Ishikawa (cell line): ENCODE data around the gene C1orf105.

Experiments
- CEBPB ChIP-seq: IDR thresholded peaks from 2 replicates; pipeline ENCODE4 v1.6.1; 2012
- CREB1 ChIP-seq: IDR thresholded peaks from 2 replicates; pipeline ENCODE4 v1.6.1; 2012; ENCODE audit warnings: low read depth
- EGR1 ChIP-seq: IDR thresholded peaks from 2 replicates; pipeline ENCODE4 v1.6.1; 2012
- EP300 ChIP-seq: IDR thresholded peaks from 2 replicates; pipeline ENCODE4 v1.6.1; 2012; ENCODE audit warnings: borderline replicate concordance
- FOXM1 ChIP-seq: IDR thresholded peaks from 2 replicates; pipeline ENCODE4 v1.6.1; 2012; ENCODE audit warnings: low read depth, borderline replicate concordance
- MAX ChIP-seq: IDR thresholded peaks from 2 replicates; pipeline ENCODE4 v1.6.1; 2012
- NFIC ChIP-seq: IDR thresholded peaks from 2 replicates; pipeline ENCODE4 v1.6.1; 2012
- RAD21 ChIP-seq: IDR thresholded peaks from 2 replicates; pipeline ENCODE4 v1.6.1; 2012; ENCODE audit warnings: low read depth
- TAF1 ChIP-seq: IDR thresholded peaks from 2 replicates; pipeline ENCODE4 v1.6.1; 2012; ENCODE audit warnings: low read depth, mild to moderate bottlenecking
- TCF12 ChIP-seq: IDR thresholded peaks from 2 replicates; pipeline ENCODE4 v1.6.1; 2012; ENCODE audit warnings: low read depth
- TEAD4 ChIP-seq: IDR thresholded peaks from 2 replicates; pipeline ENCODE4 v1.6.1; 2012
- YY1 ChIP-seq: IDR thresholded peaks from 2 replicates; pipeline ENCODE4 v1.6.1; 2012; ENCODE audit warnings: low read depth
- ZBTB7A ChIP-seq: IDR thresholded peaks from 2 replicates; pipeline ENCODE4 v1.6.1; 2012; ENCODE audit warnings: low read depth
- TF ChIP-seq, protein P1 (sequence below): IDR thresholded peaks from 2 replicates; pipeline ENCODE4 v1.6.1; 2012; ENCODE audit warnings: low read depth, mild to moderate bottlenecking
- TF ChIP-seq, protein P2 (sequence below): IDR thresholded peaks from 2 replicates; pipeline ENCODE4 v1.6.1; 2012

The C1orf105 gene

DNA sequence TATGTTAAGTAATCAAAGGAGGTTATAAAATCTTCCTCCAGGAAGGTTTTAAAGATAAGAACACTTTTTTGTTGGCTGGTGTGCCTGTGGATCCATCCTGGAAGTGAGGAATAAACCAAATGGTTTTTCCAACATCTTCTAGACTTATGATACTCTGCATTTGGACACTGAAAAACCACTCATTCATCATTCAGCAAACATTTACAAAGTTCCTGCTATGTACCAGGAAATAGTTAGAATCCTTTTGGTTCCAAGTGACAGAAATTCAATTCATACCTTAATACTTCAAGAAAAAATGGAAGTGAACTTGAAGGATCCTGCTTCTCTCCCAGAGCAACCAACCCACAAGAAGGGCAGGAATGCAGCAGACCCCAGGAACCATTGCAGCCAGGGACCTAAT lies 63.0 kb downstream of the C1orf105 start:
- TF ChIP-seq YY1 (no peak), CREB1 (no peak), NFIC (no peak), EP300 (no peak), TEAD4 (no peak), TCF12 (no peak), CEBPB (no peak), TAF1 (no peak), MAX (no peak), EGR1 (no peak), FOXM1 (no peak), ZBTB7A (no peak)
- TF ChIP-seq, protein P1, sequence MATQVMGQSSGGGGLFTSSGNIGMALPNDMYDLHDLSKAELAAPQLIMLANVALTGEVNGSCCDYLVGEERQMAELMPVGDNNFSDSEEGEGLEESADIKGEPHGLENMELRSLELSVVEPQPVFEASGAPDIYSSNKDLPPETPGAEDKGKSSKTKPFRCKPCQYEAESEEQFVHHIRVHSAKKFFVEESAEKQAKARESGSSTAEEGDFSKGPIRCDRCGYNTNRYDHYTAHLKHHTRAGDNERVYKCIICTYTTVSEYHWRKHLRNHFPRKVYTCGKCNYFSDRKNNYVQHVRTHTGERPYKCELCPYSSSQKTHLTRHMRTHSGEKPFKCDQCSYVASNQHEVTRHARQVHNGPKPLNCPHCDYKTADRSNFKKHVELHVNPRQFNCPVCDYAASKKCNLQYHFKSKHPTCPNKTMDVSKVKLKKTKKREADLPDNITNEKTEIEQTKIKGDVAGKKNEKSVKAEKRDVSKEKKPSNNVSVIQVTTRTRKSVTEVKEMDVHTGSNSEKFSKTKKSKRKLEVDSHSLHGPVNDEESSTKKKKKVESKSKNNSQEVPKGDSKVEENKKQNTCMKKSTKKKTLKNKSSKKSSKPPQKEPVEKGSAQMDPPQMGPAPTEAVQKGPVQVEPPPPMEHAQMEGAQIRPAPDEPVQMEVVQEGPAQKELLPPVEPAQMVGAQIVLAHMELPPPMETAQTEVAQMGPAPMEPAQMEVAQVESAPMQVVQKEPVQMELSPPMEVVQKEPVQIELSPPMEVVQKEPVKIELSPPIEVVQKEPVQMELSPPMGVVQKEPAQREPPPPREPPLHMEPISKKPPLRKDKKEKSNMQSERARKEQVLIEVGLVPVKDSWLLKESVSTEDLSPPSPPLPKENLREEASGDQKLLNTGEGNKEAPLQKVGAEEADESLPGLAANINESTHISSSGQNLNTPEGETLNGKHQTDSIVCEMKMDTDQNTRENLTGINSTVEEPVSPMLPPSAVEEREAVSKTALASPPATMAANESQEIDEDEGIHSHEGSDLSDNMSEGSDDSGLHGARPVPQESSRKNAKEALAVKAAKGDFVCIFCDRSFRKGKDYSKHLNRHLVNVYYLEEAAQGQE, result no peak
- TF ChIP-seq, protein P2, sequence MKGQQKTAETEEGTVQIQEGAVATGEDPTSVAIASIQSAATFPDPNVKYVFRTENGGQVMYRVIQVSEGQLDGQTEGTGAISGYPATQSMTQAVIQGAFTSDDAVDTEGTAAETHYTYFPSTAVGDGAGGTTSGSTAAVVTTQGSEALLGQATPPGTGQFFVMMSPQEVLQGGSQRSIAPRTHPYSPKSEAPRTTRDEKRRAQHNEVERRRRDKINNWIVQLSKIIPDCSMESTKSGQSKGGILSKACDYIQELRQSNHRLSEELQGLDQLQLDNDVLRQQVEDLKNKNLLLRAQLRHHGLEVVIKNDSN, result no peak

DNA sequence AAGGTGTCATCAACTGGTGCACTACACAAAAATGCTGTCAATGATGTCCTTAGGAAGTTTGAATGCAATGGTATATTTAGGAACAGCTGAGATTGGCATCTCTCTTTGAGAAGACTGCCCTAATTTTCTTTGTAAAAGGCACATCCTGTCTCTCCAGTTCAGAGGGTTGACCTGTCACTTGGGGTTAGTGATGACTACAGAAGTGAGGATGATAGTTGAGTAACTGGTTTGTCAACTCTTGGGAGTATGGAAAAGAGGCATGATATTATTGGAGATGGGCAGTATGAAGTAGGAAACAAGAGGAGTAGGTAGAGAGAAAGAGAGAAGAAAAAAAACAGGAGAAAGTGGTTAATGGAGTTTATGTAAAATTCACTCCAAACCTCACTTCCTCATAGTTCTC lies 63.8 kb downstream of the C1orf105 start:
- TF ChIP-seq RAD21, result no peak
- TF ChIP-seq MAX, result no peak
- no peak for TF ChIP-seq ZBTB7A
- TF ChIP-seq EGR1, result no peak
- TF ChIP-seq NFIC, result no peak
- no peak for TF ChIP-seq CREB1
- no peak for TF ChIP-seq TEAD4
- no peak for TF ChIP-seq YY1
- no peak for TF ChIP-seq TCF12
- no peak for TF ChIP-seq EP300
- TF ChIP-seq, protein P1, result no peak
- no peak for TF ChIP-seq CEBPB
- no peak for TF ChIP-seq TAF1
- no peak for TF ChIP-seq FOXM1
- TF ChIP-seq, protein P2, result no peak

- no peak for TF ChIP-seq YY1
- TF ChIP-seq ZBTB7A, result no peak
- TF ChIP-seq, protein P1, result no peak
- TF ChIP-seq RAD21, result no peak
- TF ChIP-seq NFIC, result no peak
- no peak for TF ChIP-seq EGR1
- no peak for TF ChIP-seq TCF12
- no peak for TF ChIP-seq EP300
- no peak for TF ChIP-seq CEBPB
- no peak for TF ChIP-seq TEAD4
- TF ChIP-seq MAX, result no peak
- TF ChIP-seq TAF1, result no peak
These were observed 65.1 kb downstream of the C1orf105 start for GRCh38 chr1:172485626-172486025.

DNA sequence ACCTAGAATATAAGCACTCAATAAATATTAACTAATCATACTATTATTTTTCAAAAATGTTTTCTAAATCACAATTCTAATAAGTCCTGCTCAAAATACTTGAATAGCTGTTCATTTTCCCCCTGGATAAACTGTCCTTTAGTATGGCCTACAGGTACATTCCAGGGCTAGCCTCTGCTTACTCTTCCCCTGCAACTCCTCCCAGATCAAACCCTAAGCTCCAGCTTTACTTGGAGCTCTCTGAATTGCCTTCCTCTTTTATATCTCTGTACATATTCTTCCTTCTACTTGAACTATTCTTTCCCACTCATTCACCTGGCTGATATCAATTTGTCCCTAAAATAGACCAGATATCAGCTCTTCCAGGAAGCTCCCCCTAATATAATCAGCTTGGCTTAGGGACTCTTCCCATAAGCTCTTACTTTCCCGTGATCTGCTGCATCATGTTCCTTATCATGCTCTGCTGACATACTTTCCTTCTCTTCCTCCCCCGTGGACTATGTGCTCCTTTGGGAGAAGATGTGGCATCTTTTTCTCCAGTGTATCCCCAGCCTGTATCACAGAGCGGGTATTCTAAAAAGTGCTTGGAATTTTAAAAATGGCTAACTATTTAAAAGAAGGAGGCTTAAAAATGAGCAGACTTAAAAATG lies 66.4 kb downstream of the C1orf105 start:
- TF ChIP-seq TAF1 (no peak), FOXM1 (no peak)
- TF ChIP-seq, protein P1, result no peak
